D341Med (cell line): ENCODE measurements around the gene MGLL.

Experiments used
- DNase-seq: peaks from one replicate; pipeline ENCODE4 v3.0.0; 2012; ENCODE audit warnings: low spot score

The MGLL gene

GRCh38 chr3:127834771-127835170, 12.5 kb upstream of the MGLL start:
- no peak for DNase-seq

GRCh38 chr3:127833281-127834032, 11.1 kb upstream of the MGLL start:
- DNase-seq, result no peak

GRCh38 chr3:127831723-127832172, 9.4 kb upstream of the MGLL start:
- DNase-seq, result peak; percentile 71

- no peak for DNase-seq
Measured at GRCh38 chr3:127829537-127829936, 7.2 kb upstream of the MGLL start.

- DNase-seq, result no peak
Measured at GRCh38 chr3:127827808-127828207, 5.5 kb upstream of the MGLL start.

GRCh38 chr3:127825756-127826155, 3.4 kb upstream of the MGLL start:
- no peak for DNase-seq

- DNase-seq, result no peak
Measured at GRCh38 chr3:127824151-127824825, 2.0 kb upstream of the MGLL start.

GRCh38 chr3:127823426-127823857, 1.1 kb upstream of the MGLL start:
- DNase-seq, result no peak

- DNase-seq, result peak; percentile 79
Measured at GRCh38 chr3:127822682-127823425, 539 bp upstream of the MGLL start.

GRCh38 chr3:127821394-127821793, 921 bp downstream of the MGLL start:
- DNase-seq, result no peak

GRCh38 chr3:127820826-127821313, 1.4 kb downstream of the MGLL start:
- no peak for DNase-seq

- DNase-seq, result no peak
Measured at GRCh38 chr3:127820221-127820825, 2.0 kb downstream of the MGLL start.

GRCh38 chr3:127819656-127820055, 2.7 kb downstream of the MGLL start:
- no peak for DNase-seq

- DNase-seq, result no peak
Measured at GRCh38 chr3:127819086-127819485, 3.2 kb downstream of the MGLL start.

GRCh38 chr3:127817406-127817841, 4.9 kb downstream of the MGLL start:
- DNase-seq, result no peak

- DNase-seq, result no peak
Measured at GRCh38 chr3:127816783-127817405, 5.4 kb downstream of the MGLL start.

GRCh38 chr3:127815641-127816605, 6.4 kb downstream of the MGLL start:
- DNase-seq, result no peak

GRCh38 chr3:127815001-127815400, 7.3 kb downstream of the MGLL start:
- DNase-seq, result no peak

- no peak for DNase-seq
Measured at GRCh38 chr3:127814325-127814781, 8.0 kb downstream of the MGLL start.

- no peak for DNase-seq
Measured at GRCh38 chr3:127812151-127812550, 10.2 kb downstream of the MGLL start.
